ENCODE results near the gene RBSN. TPM values are rescaled to one million over a fixed set of nuclear protein-coding genes. Genes with fewer than 3 reads are reported as not detected.

The RBSN gene
- total RNA-seq, 1 experiment from 2014 or later: 20.7 TPM

- TF ChIP-seq EZH2 (IDR thresholded peaks at IDR 0.05; ENCODE audit: low read depth): no peak
- 0 out of 2 replicates have a peak, but pooled peaks cover 7% of the 10 kb centered on the region for H3K36me3 ChIP-seq (ENCODE audit: low read depth)
- no peaks in the 10 kb centered on the region; the same call in 1 of the 2 replicates for H3F3A ChIP-seq (ENCODE audit: insufficient read depth, low read depth)
- no peaks in the 10 kb centered on the region for H3K4me1 ChIP-seq (replicated peaks; ENCODE audit: insufficient read depth)
- BruUV-seq (replicated peaks): no TSS peak
- H2AFZ ChIP-seq: no peak overlapping the region
- no peak overlapping the region for H3K4me3 ChIP-seq
- H3K9me2 ChIP-seq (ENCODE audit: insufficient read depth): no peaks in the 10 kb centered on the region
- DNase-seq: no peak
- H3K27me3 ChIP-seq (ENCODE audit: insufficient read depth, low read depth): no peaks in the 10 kb centered on the region
- CTCF ChIA-PET: no interaction called here
- H3K79me2 ChIP-seq (ENCODE audit: low read depth): no peaks in the 10 kb centered on the region
- no peaks in the 10 kb centered on the region for H3K9me3 ChIP-seq (ENCODE audit: insufficient read depth, low read depth)
- H3K27ac ChIP-seq: no peak overlapping the region
- H4K20me1 ChIP-seq (ENCODE audit: insufficient read depth): no peaks in the 10 kb centered on the region
- no peak overlapping the region for H3K4me2 ChIP-seq
- POLR2A ChIA-PET (ENCODE audit: unreplicated experiment): no interaction called here
- intact Hi-C loops (cut with micrococcal nuclease; ENCODE audit: unreplicated experiment): no loop called here
Measured at GRCh38 chr3:15032650-15033049, 66.3 kb downstream of the RBSN start.

- Histone ChIP-seq H3K27ac (no peak overlapping the region), H3K4me3 (no peak overlapping the region), H3K27me3 (ENCODE audit: insufficient read depth, low read depth) (no peaks in the 10 kb centered on the region), H3K9me2 (ENCODE audit: insufficient read depth) (no peaks in the 10 kb centered on the region), H3K79me2 (ENCODE audit: low read depth) (no peaks in the 10 kb centered on the region), H3K4me2 (no peak overlapping the region), H3K9me3 (ENCODE audit: insufficient read depth, low read depth) (no peaks in the 10 kb centered on the region), H3K4me1 (replicated peaks; ENCODE audit: insufficient read depth) (no peaks in the 10 kb centered on the region), H4K20me1 (ENCODE audit: insufficient read depth) (no peaks in the 10 kb centered on the region), H3F3A (ENCODE audit: insufficient read depth, low read depth) (no peaks in the 10 kb centered on the region), H2AFZ (no peak overlapping the region), H3K36me3 (ENCODE audit: low read depth) (0 out of 2 replicates have a peak, but pooled peaks cover 12% of the 10 kb centered on the region)
- ChIA-PET CTCF (no interaction called here), POLR2A (ENCODE audit: unreplicated experiment) (interaction anchor here (0.7 kb wide), 1 partner anchor 39 kb away, joined by 3 read pairs; no protein-coding TSS in a partner anchor)
- intact Hi-C loops (cut with micrococcal nuclease; ENCODE audit: unreplicated experiment): no loop called here
- BruUV-seq (replicated peaks): no TSS peak
- TF ChIP-seq CTCF (conservative IDR thresholded peaks at IDR 0.05) (no peak), EZH2 (IDR thresholded peaks at IDR 0.05; ENCODE audit: low read depth) (no peak)
- no peak for DNase-seq
Measured at GRCh38 chr3:15029625-15030024, 69.3 kb downstream of the RBSN start.

GRCh38 chr3:15023719-15024118, 75.2 kb downstream of the RBSN start:
- Histone ChIP-seq H3K4me1 (replicated peaks; ENCODE audit: insufficient read depth) (no peaks in the 10 kb centered on the region), H4K20me1 (ENCODE audit: insufficient read depth) (peaks cover 5% of the 10 kb centered on the region; the same call in 1 of the 2 replicates), H2AFZ (no peak overlapping the region), H3K79me2 (ENCODE audit: low read depth) (no peaks in the 10 kb centered on the region), H3K9me2 (ENCODE audit: insufficient read depth) (no peaks in the 10 kb centered on the region), H3F3A (ENCODE audit: insufficient read depth, low read depth) (no peaks in the 10 kb centered on the region), H3K9me3 (ENCODE audit: insufficient read depth, low read depth) (no peaks in the 10 kb centered on the region), H3K4me3 (no peak overlapping the region), H3K27ac (no peak overlapping the region), H3K4me2 (no peak overlapping the region), H3K27me3 (ENCODE audit: insufficient read depth, low read depth) (no peaks in the 10 kb centered on the region), H3K36me3 (ENCODE audit: low read depth) (peaks cover 19% of the 10 kb centered on the region)
- ChIA-PET POLR2A (ENCODE audit: unreplicated experiment) (no interaction called here), CTCF (no interaction called here)
- no peak for DNase-seq
- TF ChIP-seq CTCF (conservative IDR thresholded peaks at IDR 0.05) (no peak), EZH2 (IDR thresholded peaks at IDR 0.05; ENCODE audit: low read depth) (no peak)
- intact Hi-C loops (cut with micrococcal nuclease; ENCODE audit: unreplicated experiment): no loop called here
- no TSS peak for BruUV-seq (replicated peaks)

GRCh38 chr3:15023249-15023648, 75.7 kb downstream of the RBSN start:
- CTCF ChIA-PET: no interaction called here
- H3F3A ChIP-seq (ENCODE audit: insufficient read depth, low read depth): no peaks in the 10 kb centered on the region

More at GRCh38 chr3:15023249-15023648, 75.7 kb downstream of the RBSN start:
- POLR2A ChIA-PET (ENCODE audit: unreplicated experiment): no interaction called here
- BruUV-seq (replicated peaks): no TSS peak
- Histone ChIP-seq H3K4me1 (replicated peaks; ENCODE audit: insufficient read depth) (no peaks in the 10 kb centered on the region), H2AFZ (no peak overlapping the region), H3K4me2 (no peak overlapping the region), H3K27ac (no peak overlapping the region), H3K79me2 (ENCODE audit: low read depth) (no peaks in the 10 kb centered on the region), H3K4me3 (no peak overlapping the region), H3K36me3 (ENCODE audit: low read depth) (peaks cover 22% of the 10 kb centered on the region), H3K9me2 (ENCODE audit: insufficient read depth) (no peaks in the 10 kb centered on the region), H3K27me3 (ENCODE audit: insufficient read depth, low read depth) (no peaks in the 10 kb centered on the region), H4K20me1 (ENCODE audit: insufficient read depth) (peaks cover 5% of the 10 kb centered on the region; the same call in 1 of the 2 replicates), H3K9me3 (ENCODE audit: insufficient read depth, low read depth) (no peaks in the 10 kb centered on the region)
- intact Hi-C loops (cut with micrococcal nuclease; ENCODE audit: unreplicated experiment): no loop called here
- no peak for DNase-seq
- TF ChIP-seq CTCF (conservative IDR thresholded peaks at IDR 0.05): no peak
- TF ChIP-seq EZH2 (IDR thresholded peaks at IDR 0.05; ENCODE audit: low read depth): no peak

Data from PC-9 (cell line).